GM18526 (cell line): ENCODE results near the gene INKA2.

Source experiments
- POLR2A ChIP-seq: IDR thresholded peaks from 3 replicates; pipeline ENCODE4 v1.6.1; 2011; ENCODE audit not compliant: insufficient read length; ENCODE audit errors: extremely low read depth

INKA2 gene

DNA sequence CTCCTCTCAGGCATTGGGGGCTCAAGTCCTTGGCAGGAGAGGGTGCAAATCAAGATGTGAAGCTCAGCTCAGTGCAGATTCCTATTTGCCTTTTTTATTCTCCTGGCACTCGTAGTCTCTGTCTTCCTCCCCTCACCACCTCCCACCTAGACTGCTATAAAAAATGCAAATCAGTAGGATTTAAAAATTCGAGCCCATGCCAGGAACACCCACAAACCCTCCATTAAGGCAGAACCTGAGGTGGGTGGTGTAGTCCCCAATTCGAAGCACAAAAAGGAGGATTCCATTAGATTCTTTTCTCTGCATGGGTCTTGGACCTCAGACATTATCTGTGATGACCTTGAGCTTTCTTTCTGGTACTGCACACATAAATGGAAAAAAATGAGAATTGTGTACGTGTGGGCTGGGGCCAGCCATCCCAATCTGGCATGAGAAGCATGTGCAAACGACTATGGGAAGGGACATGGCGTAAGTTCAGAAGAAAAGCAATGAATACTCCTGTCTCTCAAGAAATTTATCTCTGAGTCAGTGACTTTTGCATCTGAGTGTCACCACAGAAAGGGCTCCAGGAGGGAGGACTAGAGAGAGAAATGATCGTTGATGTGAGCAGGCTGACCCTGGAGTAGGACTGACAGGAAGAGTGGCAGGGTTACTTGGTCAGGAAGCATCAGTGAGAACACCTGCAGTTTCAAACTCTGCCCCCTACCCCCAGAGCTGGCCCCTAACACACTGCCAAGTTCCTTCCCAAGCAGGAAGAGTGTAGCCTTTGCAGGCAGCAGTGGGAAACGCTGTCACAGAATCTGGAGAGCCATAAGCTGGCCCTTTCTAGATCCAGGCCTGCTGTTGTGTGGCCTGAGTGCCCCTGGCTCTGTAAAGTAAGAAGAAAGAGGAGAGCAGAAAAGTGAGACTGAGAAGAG is 1.7 kb downstream of the INKA2 start:
- TF ChIP-seq POLR2A: no peak

DNA sequence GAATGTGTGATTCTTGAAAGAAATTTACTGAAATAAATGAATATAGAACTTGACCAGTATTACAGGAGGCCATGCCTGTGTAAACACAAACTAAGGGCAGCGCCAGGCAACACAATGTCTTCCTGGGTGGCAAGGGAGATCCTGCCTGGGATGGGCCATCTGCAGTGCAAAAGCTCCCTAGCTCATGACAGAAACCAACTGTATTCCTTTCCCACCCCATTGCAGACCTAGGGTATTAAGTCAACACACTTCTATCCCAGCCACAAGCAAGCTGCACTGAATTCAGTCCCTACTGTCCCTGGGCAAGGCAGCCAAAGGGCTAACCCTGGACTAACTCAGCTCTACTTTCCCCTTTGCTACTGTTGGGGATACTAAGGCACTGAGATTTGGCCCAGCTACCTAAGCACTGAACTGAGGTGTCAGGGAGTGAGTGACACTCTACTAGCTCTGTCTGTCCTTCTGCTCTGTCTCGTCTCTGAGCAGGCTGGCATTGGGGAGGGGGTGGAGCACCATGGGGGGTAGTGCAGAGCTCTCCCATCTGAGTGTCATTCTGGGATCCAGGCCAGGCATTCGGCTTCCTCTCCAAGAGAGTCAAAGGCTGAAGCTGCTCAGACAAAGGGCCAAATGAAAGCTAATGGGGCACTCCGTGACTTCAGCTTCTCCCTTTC is 2.5 kb downstream of the INKA2 start:
- TF ChIP-seq POLR2A: no peak

DNA sequence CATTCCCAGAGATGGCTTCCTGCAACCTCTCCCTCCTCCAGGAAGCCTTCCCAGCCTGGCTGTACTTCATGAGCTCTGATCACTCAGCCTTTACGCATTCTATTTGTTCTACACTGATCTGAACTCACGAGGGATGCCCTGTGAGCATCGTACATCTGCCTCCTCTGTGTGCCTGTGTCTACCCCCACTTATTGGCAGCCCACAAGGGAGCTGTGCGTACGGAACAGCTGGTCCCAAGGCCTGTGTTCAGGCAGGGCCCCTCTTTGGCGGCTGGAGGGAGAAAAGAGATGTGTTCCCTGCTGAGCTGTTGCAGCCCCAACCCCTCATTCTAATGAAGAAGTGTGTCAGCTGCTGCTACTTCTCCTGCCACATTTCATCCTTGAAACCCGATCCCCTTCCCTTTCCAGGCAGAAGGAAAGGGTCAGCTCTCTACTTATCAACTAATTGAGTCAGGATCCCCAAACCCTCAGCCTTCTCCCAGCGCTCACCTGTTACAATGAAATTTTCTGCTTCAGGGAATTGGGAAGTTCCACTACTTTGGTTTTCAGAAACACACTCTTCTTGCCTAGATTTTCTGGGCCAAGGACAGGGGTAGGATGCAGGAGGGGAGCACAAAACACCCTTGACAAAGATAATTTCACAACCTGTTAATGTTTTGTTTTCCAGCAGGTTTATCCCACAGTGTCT is 3.2 kb downstream of the INKA2 start:
- no peak for TF ChIP-seq POLR2A

DNA sequence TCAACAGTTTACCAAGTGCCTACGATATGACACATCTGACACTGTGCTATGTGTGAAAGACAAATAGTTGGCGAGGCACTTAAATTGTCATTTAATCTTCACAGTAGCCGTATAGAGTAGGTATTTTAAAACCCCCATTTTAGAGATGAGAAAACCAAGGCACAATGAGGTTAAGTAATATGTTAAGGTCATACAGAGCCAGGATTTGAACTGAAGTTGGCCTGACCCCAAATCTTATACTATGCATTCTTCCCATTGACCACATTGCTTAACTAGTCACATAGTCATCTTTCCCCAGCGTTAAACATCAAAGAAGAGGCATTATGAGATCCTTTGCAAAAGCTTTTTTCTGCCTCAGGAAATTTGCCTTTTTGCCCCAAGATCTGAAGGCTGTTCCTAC is 3.9 kb downstream of the INKA2 start:
- no peak for TF ChIP-seq POLR2A

- no peak for TF ChIP-seq POLR2A
Observed at GRCh38 chr1:111734856-111735255, 4.3 kb downstream of the INKA2 start.

GRCh38 chr1:111734426-111734825 is 4.8 kb downstream of the INKA2 start:
- no peak for TF ChIP-seq POLR2A

DNA sequence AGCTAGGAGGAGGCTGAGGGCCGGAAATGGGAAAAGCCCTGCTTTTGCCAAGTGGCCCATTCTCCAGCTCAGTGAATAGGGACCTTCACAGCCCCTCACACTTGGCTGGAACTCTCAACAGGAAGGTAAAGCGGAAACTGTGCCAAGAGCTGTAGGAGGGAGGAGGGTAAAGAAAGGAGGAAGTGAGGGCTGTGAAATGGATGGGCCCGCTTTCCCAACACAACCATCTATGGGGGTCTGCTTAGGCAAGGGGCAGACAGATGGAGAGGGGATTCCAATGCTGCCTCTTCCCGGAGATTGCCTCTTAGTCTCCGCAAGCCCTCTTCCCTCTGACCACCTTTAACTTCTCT is 5.2 kb downstream of the INKA2 start:
- no peak for TF ChIP-seq POLR2A

DNA sequence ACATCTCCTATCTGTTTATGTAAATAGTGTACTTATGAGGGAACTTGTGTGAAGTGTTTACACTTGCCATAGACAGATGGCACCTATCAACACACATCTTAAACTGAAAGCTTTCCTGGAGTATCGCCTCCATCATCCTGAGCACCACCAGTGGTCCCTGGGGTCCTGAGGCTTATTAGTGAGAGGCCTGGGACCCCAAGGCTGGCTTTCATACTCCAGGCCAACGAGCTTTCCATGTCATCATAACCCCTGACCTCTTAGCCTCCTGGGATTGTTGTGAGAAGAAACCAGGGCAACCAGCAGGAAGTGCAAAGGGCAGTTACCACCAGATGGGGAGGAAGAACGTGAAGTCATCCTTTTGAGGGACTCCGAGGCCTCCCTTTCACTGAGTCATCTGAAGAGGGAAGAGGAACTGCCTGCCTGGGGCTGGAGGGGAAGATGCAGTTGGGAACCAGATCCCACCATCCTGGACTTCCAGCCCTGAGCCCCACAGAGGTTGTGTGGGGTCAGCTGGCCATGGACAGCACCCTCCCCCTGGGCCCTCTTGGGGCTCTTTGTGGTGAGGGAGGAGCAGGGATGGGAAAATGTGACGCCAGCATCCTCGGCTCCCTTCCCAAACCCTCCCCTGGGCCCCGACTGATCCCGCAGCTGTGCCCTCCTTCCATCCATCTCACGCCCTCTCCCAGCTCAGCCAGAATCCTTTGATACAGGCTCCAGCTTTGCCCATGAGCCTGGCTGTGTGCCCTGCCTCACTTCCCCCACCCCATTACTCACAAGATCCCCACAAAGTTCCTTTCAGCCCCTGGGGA is 5.8 kb downstream of the INKA2 start:
- TF ChIP-seq POLR2A: no peak

DNA sequence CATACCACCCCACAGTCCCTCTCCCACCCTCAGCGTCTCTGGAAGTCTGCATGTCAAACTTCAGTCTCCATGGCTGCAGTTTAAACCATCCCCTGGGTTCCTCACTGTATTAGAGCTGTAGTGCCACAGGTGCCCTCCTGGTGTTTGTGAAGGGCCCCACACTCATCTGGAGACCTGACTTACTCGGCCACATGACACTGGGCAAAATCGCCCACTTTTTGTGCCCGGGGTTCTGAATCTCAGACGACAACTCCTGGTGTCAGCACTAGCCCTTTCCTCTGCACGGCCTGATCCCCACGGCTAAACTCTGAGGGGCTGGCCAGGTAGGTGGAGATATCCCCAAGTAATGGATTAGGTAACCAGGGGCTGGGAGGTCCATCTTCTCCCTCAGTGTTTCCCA is 6.5 kb downstream of the INKA2 start:
- no peak for TF ChIP-seq POLR2A

GRCh38 chr1:111731956-111732355 is 7.2 kb downstream of the INKA2 start:
- no peak for TF ChIP-seq POLR2A

DNA sequence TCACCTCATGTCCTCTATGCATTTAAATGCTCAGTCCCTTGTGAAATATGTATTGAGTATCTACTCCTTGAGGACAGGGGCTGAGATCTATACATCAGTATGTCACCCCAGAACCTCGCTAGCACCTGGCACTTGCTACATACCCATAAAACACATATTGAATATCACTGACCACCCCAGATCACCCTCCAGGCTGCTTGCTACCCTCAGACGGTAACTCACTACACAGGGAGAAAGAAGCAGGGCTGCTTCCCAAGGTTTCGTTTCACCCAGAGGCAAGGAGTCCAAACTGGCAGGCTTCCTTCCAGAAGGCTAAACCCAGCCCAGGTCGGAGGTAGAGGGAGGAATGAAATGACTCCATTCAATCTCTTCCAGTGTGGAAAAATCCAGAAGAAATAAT is 8.5 kb downstream of the INKA2 start:
- no peak for TF ChIP-seq POLR2A

DNA sequence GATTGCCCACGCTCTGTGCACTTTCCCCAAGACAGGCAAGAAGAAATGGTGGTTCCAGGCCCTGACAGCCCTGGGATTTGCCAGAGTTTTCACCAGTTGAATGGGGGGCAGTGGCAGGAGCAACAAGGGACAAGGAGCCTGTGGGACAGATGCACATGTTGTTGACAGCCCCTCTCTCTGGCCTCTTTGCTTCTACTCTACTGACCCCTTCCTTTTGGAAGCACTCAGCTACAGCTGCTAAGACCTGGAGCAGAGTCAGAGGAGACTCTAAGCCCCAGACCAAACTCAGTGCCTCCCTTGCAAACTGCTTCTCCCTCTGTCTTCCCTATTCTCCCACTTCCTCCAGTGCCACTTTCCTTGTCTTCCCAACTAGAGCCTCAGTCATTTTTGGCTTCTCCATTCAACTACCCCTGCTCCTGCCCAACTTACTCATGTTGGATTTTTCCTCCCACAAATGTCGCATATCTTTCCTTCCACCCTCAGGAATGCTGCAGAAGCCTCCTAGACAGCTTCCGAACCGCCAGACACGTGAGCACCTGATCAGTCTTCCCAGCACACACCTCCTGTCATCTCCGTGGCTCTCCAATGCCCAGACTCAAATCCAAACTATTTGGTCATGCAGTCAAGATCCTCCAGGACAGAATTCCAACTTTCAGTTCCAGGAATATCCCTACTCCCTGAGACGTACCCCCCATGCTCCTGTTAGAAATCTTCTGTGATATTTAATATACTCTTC is 9.1 kb downstream of the INKA2 start:
- TF ChIP-seq POLR2A: no peak

GRCh38 chr1:111729271-111729921 is 9.8 kb downstream of the INKA2 start:
- no peak for TF ChIP-seq POLR2A

DNA sequence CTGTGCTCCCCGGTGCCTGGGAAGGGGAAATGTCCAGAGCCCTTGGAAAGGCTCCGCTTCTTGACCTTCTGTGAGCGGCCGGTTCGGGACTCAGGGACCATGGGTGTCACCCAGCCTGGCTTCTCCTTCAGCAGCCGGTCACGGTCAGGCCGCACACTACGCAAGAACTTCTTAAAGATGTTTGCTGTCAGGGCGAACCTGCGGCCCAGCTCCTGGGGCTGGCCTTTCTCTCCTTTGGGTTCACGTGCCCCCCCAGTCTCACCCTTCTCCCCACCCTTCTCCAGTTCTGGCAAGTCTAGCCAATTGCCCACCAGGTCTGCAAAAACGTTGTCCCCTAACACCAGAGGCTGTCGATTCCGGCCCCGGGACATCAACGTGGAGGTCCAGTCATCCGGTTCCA is 12.1 kb downstream of the INKA2 start:
- no peak for TF ChIP-seq POLR2A
